HL-60 (cell line): ENCODE results near the gene GCNT2.

ENCODE experiments used
- DNase-seq, 2 experiments: peaks; one replicate each; pipeline ENCODE4 v3.0.0-alpha.2; 2010 to 2020; ENCODE audit warnings: low read depth in 1 of 2, low spot score in 1 of 2
- H3K27ac ChIP-seq: fragments of 250-450 bp; sonication (Bioruptor Pico); replicated peaks from 2 replicates; pipeline ENCODE4 v1.5.1; 2020; ENCODE audit warnings: mild to moderate bottlenecking, moderate library complexity
- H3K27me3 ChIP-seq: fragments of 250-450 bp; sonication (Bioruptor Pico); 2 replicates; pipeline ENCODE4 v1.5.1; 2021; ENCODE audit warnings: mild to moderate bottlenecking, moderate library complexity; ENCODE audit not compliant: insufficient read depth, poor library complexity, severe bottlenecking
- H3K4me3 ChIP-seq: replicated peaks from 2 replicates; pipeline ENCODE4 v1.5.1; 2011; ENCODE audit warnings: mild to moderate bottlenecking, control low read depth, low read length; ENCODE audit not compliant: insufficient read depth
- CTCF ChIP-seq: IDR thresholded peaks from one replicate; pipeline ENCODE4 v1.5.1; 2011; ENCODE audit warnings: low read length, control low read depth, inconsistent platforms; ENCODE audit not compliant: insufficient read depth
- GABPA ChIP-seq: IDR thresholded peaks from 2 replicates; pipeline ENCODE4 v1.6.1; 2012; ENCODE audit warnings: low read depth
- POLR2AphosphoS5 ChIP-seq: IDR thresholded peaks from 2 replicates; pipeline ENCODE4 v1.6.1; 2012; ENCODE audit warnings: low read depth
- REST ChIP-seq: IDR thresholded peaks from 2 replicates; pipeline ENCODE4 v1.6.1; 2012; ENCODE audit warnings: low read depth; ENCODE audit not compliant: insufficient replicate concordance
- SPI1 ChIP-seq: IDR thresholded peaks from 2 replicates; pipeline ENCODE4 v1.6.1; 2012; ENCODE audit warnings: low read depth, mild to moderate bottlenecking, borderline replicate concordance

Gene GCNT2

GRCh38 chr6:10595731-10596664 is 74.8 kb downstream of the GCNT2 start:
- H3K27me3 ChIP-seq = no peaks in the 10 kb centered on the region
- peak overlapping the region; percentile 55 for H3K27ac ChIP-seq
- peak; percentile 43 to 63 for DNase-seq
- TF ChIP-seq POLR2AphosphoS5 (no peak), CTCF (no peak), REST (no peak), GABPA (no peak), SPI1 (no peak)
- H3K4me3 ChIP-seq = no peak overlapping the region

GRCh38 chr6:10597499-10598001 is 76.4 kb downstream of the GCNT2 start:
- no peak for TF ChIP-seq REST
- TF ChIP-seq GABPA = no peak
- TF ChIP-seq SPI1 = no peak
- no peak for TF ChIP-seq POLR2AphosphoS5
- no peak for TF ChIP-seq CTCF
- DNase-seq = no peak
- H3K27me3 ChIP-seq = no peaks in the 10 kb centered on the region
- H3K27ac ChIP-seq = peak overlapping the region; percentile 80
- no peak overlapping the region for H3K4me3 ChIP-seq

GRCh38 chr6:10598084-10598960 is 77.2 kb downstream of the GCNT2 start:
- DNase-seq = peak; percentile 28 to 79
- TF ChIP-seq REST (no peak), POLR2AphosphoS5 (peak; percentile 28; the same call in 1 of the 2 replicates), CTCF (no peak), SPI1 (peak; percentile 71; the same call in 1 of the 2 replicates)
- H3K27me3 ChIP-seq = no peaks in the 10 kb centered on the region
- peak overlapping the region; percentile 80 for H3K27ac ChIP-seq
- H3K4me3 ChIP-seq = no peak overlapping the region
